ENCODE results near the gene CPB1. TPM values are rescaled to one million over a fixed set of nuclear protein-coding genes. Genes with fewer than 3 reads are reported as not detected.

Gene CPB1
- total RNA-seq, 1 donor from 2014 or later = not detected

- no peak overlapping the region for H3K4me3 Mint-ChIP-seq
- no peak overlapping the region for H3K27ac Mint-ChIP-seq (ENCODE audit: unreplicated experiment)
- peaks cover 3% of the 10 kb centered on the region for H3K27me3 Mint-ChIP-seq (ENCODE audit: low read depth)
- DNase-seq (ENCODE audit: low read depth, low spot score) = no peak
- H3K9me3 Mint-ChIP-seq = no peaks in the 10 kb centered on the region
- no peaks in the 10 kb centered on the region for H3K4me1 Mint-ChIP-seq
- TF ChIP-seq, protein P1, sequence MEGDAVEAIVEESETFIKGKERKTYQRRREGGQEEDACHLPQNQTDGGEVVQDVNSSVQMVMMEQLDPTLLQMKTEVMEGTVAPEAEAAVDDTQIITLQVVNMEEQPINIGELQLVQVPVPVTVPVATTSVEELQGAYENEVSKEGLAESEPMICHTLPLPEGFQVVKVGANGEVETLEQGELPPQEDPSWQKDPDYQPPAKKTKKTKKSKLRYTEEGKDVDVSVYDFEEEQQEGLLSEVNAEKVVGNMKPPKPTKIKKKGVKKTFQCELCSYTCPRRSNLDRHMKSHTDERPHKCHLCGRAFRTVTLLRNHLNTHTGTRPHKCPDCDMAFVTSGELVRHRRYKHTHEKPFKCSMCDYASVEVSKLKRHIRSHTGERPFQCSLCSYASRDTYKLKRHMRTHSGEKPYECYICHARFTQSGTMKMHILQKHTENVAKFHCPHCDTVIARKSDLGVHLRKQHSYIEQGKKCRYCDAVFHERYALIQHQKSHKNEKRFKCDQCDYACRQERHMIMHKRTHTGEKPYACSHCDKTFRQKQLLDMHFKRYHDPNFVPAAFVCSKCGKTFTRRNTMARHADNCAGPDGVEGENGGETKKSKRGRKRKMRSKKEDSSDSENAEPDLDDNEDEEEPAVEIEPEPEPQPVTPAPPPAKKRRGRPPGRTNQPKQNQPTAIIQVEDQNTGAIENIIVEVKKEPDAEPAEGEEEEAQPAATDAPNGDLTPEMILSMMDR (conservative IDR thresholded peaks at IDR 0.05) = no peak
- H3K36me3 Mint-ChIP-seq (ENCODE audit: low read depth) = no peaks in the 10 kb centered on the region
Measured at GRCh38 chr3:148800414-148800813, 27.2 kb upstream of the CPB1 start.

GRCh38 chr3:148809835-148810234 lies 17.8 kb upstream of the CPB1 start:
- no peak for DNase-seq (ENCODE audit: low read depth, low spot score)
- Mint-ChIP-seq H3K27me3 (ENCODE audit: low read depth) (peaks cover 15% of the 10 kb centered on the region), H3K9me3 (peaks cover 9% of the 10 kb centered on the region), H3K4me1 (no peaks in the 10 kb centered on the region), H3K36me3 (ENCODE audit: low read depth) (peaks cover 8% of the 10 kb centered on the region), H3K4me3 (no peak overlapping the region), H3K27ac (ENCODE audit: unreplicated experiment) (no peak overlapping the region)
- TF ChIP-seq, protein P1 (conservative IDR thresholded peaks at IDR 0.05) = no peak

DNA sequence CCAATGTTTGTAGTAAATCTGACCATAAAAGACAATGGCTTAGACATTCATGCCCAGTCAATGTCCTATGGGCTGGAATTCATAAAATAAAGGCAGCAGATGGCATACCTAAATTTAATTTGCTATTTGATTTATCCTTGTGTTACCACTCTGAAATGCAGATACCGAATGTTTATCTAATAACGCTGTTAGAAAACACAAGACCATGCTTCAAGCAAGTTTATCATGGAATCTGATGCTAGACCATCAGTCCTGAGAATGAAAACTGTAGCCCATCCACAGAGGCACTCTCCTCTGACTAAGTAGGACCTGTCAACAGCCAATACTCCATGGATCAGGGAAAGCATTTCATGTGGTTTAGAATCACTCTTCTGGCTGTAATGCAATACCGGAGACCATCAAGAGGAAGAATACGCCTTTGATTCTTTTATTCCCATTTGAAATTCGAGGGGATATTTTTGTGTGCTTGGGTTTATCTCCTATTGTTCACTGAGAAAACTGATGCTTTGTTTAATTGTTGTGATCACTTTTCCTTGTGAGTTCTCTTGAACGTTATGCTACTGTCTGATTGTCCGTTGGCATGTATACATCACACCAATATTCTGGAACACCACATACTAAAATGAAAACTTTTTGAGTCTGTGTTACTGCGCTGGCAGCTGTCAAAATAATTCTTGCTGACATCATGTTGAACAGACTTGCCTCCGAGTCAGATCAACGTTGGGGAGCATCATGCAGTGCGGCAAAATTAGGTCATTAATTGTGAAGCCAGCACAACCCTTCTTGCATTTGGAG lies 12.1 kb upstream of the CPB1 start:
- TF ChIP-seq, protein P1 (conservative IDR thresholded peaks at IDR 0.05) = no peak
- peaks cover 8% of the 10 kb centered on the region for H3K36me3 Mint-ChIP-seq (ENCODE audit: low read depth)
- no peak overlapping the region for H3K27ac Mint-ChIP-seq (ENCODE audit: unreplicated experiment)
- H3K4me1 Mint-ChIP-seq = no peaks in the 10 kb centered on the region
- H3K4me3 Mint-ChIP-seq = no peak overlapping the region
- H3K27me3 Mint-ChIP-seq (ENCODE audit: low read depth) = no peaks in the 10 kb centered on the region
- H3K9me3 Mint-ChIP-seq = peaks cover 9% of the 10 kb centered on the region
- DNase-seq (ENCODE audit: low read depth, low spot score) = no peak

GRCh38 chr3:148816427-148816826 lies 11.2 kb upstream of the CPB1 start:
- H3K36me3 Mint-ChIP-seq (ENCODE audit: low read depth) = peaks cover 6% of the 10 kb centered on the region
- H3K27ac Mint-ChIP-seq (ENCODE audit: unreplicated experiment) = no peak overlapping the region
- DNase-seq (ENCODE audit: low read depth, low spot score) = no peak
- H3K4me1 Mint-ChIP-seq = no peaks in the 10 kb centered on the region
- no peaks in the 10 kb centered on the region for H3K27me3 Mint-ChIP-seq (ENCODE audit: low read depth)
- TF ChIP-seq, protein P1 (conservative IDR thresholded peaks at IDR 0.05) = no peak
- H3K4me3 Mint-ChIP-seq = no peak overlapping the region
- peaks cover 4% of the 10 kb centered on the region for H3K9me3 Mint-ChIP-seq

DNA sequence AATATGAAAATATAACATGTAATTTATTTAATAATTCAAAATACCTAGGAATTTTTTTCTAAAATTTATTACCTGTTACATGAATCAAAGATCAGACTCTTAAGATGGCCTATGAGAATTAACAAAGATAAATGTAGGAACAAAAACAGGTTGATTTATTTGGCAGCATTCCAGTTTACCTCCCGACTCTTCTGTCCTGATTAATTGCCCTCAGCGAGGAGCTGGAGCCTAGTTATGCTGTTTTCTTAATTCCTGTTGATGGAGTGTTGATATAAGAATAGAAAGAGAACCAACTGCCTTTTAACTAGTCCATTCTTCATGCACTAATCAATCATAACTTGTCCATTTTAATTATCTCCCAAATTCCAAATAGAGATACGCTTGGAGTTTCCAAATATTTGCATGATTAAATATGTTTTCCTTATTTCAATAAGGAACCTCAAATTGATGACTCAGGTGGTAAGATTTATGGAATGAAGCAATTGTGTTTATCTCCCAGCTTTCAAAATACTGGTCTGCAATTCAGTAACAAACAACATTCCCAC lies 10.6 kb upstream of the CPB1 start:
- H3K36me3 Mint-ChIP-seq (ENCODE audit: low read depth) = peaks cover 5% of the 10 kb centered on the region
- H3K9me3 Mint-ChIP-seq = peaks cover 4% of the 10 kb centered on the region
- H3K27ac Mint-ChIP-seq (ENCODE audit: unreplicated experiment) = no peak overlapping the region
- no peaks in the 10 kb centered on the region for H3K4me1 Mint-ChIP-seq
- TF ChIP-seq, protein P1 (conservative IDR thresholded peaks at IDR 0.05) = no peak
- no peak for DNase-seq (ENCODE audit: low read depth, low spot score)
- H3K27me3 Mint-ChIP-seq (ENCODE audit: low read depth) = no peaks in the 10 kb centered on the region
- no peak overlapping the region for H3K4me3 Mint-ChIP-seq

All from neural crest cell (in vitro differentiated cells).